H1 (cell line): ENCODE measurements around the gene EMID1. TPM values are rescaled to one million over a fixed set of nuclear protein-coding genes. Genes with fewer than 3 reads are reported as not detected.

Experiments used
- CTCF ChIA-PET: fragments of 300-600 bp; sonication (Branson Sonifier 250); formaldehyde crosslinking; loops from one replicate; lab custom pipeline; 2021; ENCODE audit not compliant: partially characterized antibody; lab: Charles Lee
- POLR2A ChIA-PET: fragments of 300-600 bp; sonication (Branson Sonifier 250); formaldehyde crosslinking; loops from one replicate; lab custom pipeline; 2021; ENCODE audit warnings: inconsistent platforms; ENCODE audit not compliant: partially characterized antibody; lab: Charles Lee
- DNase-seq, 2 experiments: peaks; one replicate each; pipeline versions ENCODE4 v3.0.0 to v3.0.0-alpha.2; 2010 to 2022; ENCODE audit warnings: low spot score in 2 of 2, low read depth in 1 of 2, mixed read lengths in 1 of 2
- FAIRE-seq: peaks from 2 replicates; lab custom pipeline; 2011; peaks lifted over from hg19 to GRCh38; lab: Jason Lieb, UNC
- H2AFZ ChIP-seq: 2 replicates; pipeline ENCODE4 v1.8.1; 2012; ENCODE audit warnings: low read length, inconsistent platforms
- H2AK5ac ChIP-seq: 2 replicates; pipeline ENCODE4 v1.6.1; 2013; ENCODE audit warnings: low read depth, low read length
- H2BK120ac ChIP-seq: replicated peaks from 2 replicates; pipeline ENCODE3; 2013; ENCODE audit warnings: low read depth, low read length, inconsistent platforms
- H2BK12ac ChIP-seq: 2 replicates; pipeline ENCODE4 v1.6.1; 2013; ENCODE audit warnings: low read depth, low read length
- H2BK15ac ChIP-seq: 2 replicates; pipeline ENCODE4 v1.6.1; 2013; ENCODE audit warnings: low read length
- H2BK20ac ChIP-seq: 2 replicates; pipeline ENCODE4 v1.6.1; 2013; ENCODE audit warnings: low read length
- H2BK5ac ChIP-seq: 2 replicates; pipeline ENCODE4 v1.6.1; 2013; ENCODE audit warnings: low read depth, low read length
- H3K14ac ChIP-seq: 2 replicates; pipeline ENCODE4 v1.6.1; 2013; ENCODE audit warnings: inconsistent platforms; ENCODE audit not compliant: insufficient read length
- H3K18ac ChIP-seq: 2 replicates; pipeline ENCODE4 v1.6.1; 2013; ENCODE audit warnings: low read length; ENCODE audit errors: extremely low read depth
- H3K23ac ChIP-seq: 2 replicates; pipeline ENCODE4 v1.6.1; 2013; ENCODE audit warnings: inconsistent platforms; ENCODE audit not compliant: insufficient read length
- H3K23me2 ChIP-seq: 2 replicates; pipeline ENCODE4 v1.6.1; 2013; ENCODE audit warnings: low read depth, low read length
- H3K27ac ChIP-seq: 2 replicates; pipeline ENCODE4 v1.6.1; 2011; ENCODE audit warnings: low read depth, low read length, inconsistent platforms
- H3K27me3 ChIP-seq, 4 experiments: replicated peaks in 1 of 4; 1 replicate in 1 of 4; 2 replicates in 3 of 4; pipeline versions ENCODE4 v1.6.1 to v1.8.1; 2011 to 2013; ENCODE audit warnings: low read length in 3 of 4, mild to moderate bottlenecking in 3 of 4, inconsistent platforms in 2 of 4, mixed read lengths in 2 of 4, moderate library complexity in 1 of 4; ENCODE audit not compliant: control insufficient read depth in 3 of 4, insufficient read depth in 3 of 4; ENCODE audit errors: extremely low read depth in 1 of 4
- H3K36me3 ChIP-seq, 4 experiments: 2 replicates each; pipeline versions ENCODE4 v1.6.1 to v1.8.1; 2011 to 2013; ENCODE audit warnings: mild to moderate bottlenecking in 4 of 4, low read length in 3 of 4, moderate library complexity in 2 of 4, control low read depth in 1 of 4, inconsistent platforms in 1 of 4; ENCODE audit not compliant: insufficient read depth in 4 of 4, control insufficient read depth in 2 of 4
- H3K4ac ChIP-seq: replicated peaks from 2 replicates; pipeline ENCODE3; 2013; ENCODE audit warnings: low read length, low read depth, mixed read lengths, inconsistent platforms; ENCODE audit not compliant: insufficient read length
- H3K4me1 ChIP-seq, 4 experiments: replicated peaks in 1 of 4; 1 replicate in 1 of 4; 2 replicates in 3 of 4; pipeline versions ENCODE4 v1.6.1 to v1.8.1; 2011 to 2013; ENCODE audit warnings: low read length in 3 of 4, inconsistent platforms in 2 of 4, mixed read lengths in 1 of 4; ENCODE audit not compliant: insufficient read depth in 4 of 4, control insufficient read depth in 3 of 4
- H3K4me2 ChIP-seq, 2 experiments: 2 replicates each; pipeline versions ENCODE4 v1.6.1 to v1.8.1; 2011 to 2013; ENCODE audit warnings: low read depth in 2 of 2, low read length in 2 of 2, control low read depth in 1 of 2, inconsistent platforms in 1 of 2, mild to moderate bottlenecking in 1 of 2; ENCODE audit not compliant: insufficient read depth in 1 of 2
- H3K4me3 ChIP-seq, 4 experiments: fragments of 200-600, 300-600 bp in 1 of 4; sonication (generic), shearing (Covaris generic), sonication (Bioruptor Twin) in 1 of 4; 2 replicates each; pipeline versions ENCODE4 v1.5.1 to v1.8.1; 2011 to 2016; ENCODE audit warnings: low read length in 4 of 4, low read depth in 3 of 4, control low read depth in 2 of 4, inconsistent platforms in 2 of 4, mild to moderate bottlenecking in 2 of 4, mixed read lengths in 1 of 4, moderate library complexity in 1 of 4; ENCODE audit not compliant: insufficient read depth in 2 of 4; ENCODE audit errors: extremely low read depth in 1 of 4
- H3K56ac ChIP-seq: replicated peaks from 2 replicates; pipeline ENCODE3; 2013; ENCODE audit warnings: low read depth, mild to moderate bottlenecking, mixed read lengths, low read length, inconsistent platforms; ENCODE audit not compliant: insufficient read length
- H3K79me1 ChIP-seq: 2 replicates; pipeline ENCODE4 v1.6.1; 2013; ENCODE audit warnings: low read depth, low read length, control low read depth
- H3K79me2 ChIP-seq, 2 experiments: 2 replicates each; pipeline versions ENCODE4 v1.6.1 to v1.8.1; 2012 to 2013; ENCODE audit warnings: low read length in 2 of 2, mild to moderate bottlenecking in 2 of 2, inconsistent platforms in 1 of 2; ENCODE audit not compliant: insufficient read depth in 2 of 2, control insufficient read depth in 1 of 2
- H3K9ac ChIP-seq, 4 experiments: replicated peaks in 1 of 4; 1 replicate in 1 of 4; 2 replicates in 3 of 4; pipeline versions ENCODE4 v1.6.1 to v1.8.1; 2011 to 2013; ENCODE audit warnings: low read depth in 3 of 4, low read length in 3 of 4, control low read depth in 2 of 4, mild to moderate bottlenecking in 2 of 4, moderate library complexity in 2 of 4, inconsistent platforms in 1 of 4; ENCODE audit errors: extremely low read depth in 1 of 4
- H3K9me3 ChIP-seq, 2 experiments: 2 replicates each; pipeline versions ENCODE4 v1.6.1 to v1.8.1; 2012 to 2013; ENCODE audit warnings: mild to moderate bottlenecking in 2 of 2, moderate library complexity in 2 of 2, control low read depth in 1 of 2, inconsistent platforms in 1 of 2, low read depth in 1 of 2, low read length in 1 of 2, mixed read lengths in 1 of 2; ENCODE audit not compliant: insufficient read depth in 2 of 2
- H4K20me1 ChIP-seq, 2 experiments: replicated peaks in 1 of 2; 2 replicates each; pipeline versions ENCODE3 to v1.8.1; 2011 to 2013; ENCODE audit warnings: inconsistent platforms in 2 of 2, low read length in 2 of 2, mild to moderate bottlenecking in 1 of 2; ENCODE audit not compliant: insufficient read depth in 2 of 2, control insufficient read depth in 1 of 2
- H4K5ac ChIP-seq: 2 replicates; pipeline ENCODE4 v1.6.1; 2013; ENCODE audit warnings: low read length, low read depth, mixed read lengths, inconsistent platforms; ENCODE audit not compliant: insufficient read length
- H4K8ac ChIP-seq: 2 replicates; pipeline ENCODE4 v1.8.0; 2013; ENCODE audit warnings: mild to moderate bottlenecking, moderate library complexity, low read length, inconsistent platforms; ENCODE audit not compliant: insufficient read depth; ENCODE audit errors: extremely low read depth
- H4K91ac ChIP-seq: replicated peaks from 2 replicates; pipeline ENCODE3; 2013; ENCODE audit warnings: low read length, mixed read lengths, inconsistent platforms; ENCODE audit not compliant: insufficient read length
- CHD1 ChIP-seq: IDR thresholded peaks from 2 replicates; pipeline ENCODE4 v1.6.1; 2012; ENCODE audit warnings: low read depth, low read length, improper control_type of control experiment
- CREB1 ChIP-seq: IDR thresholded peaks from 2 replicates; pipeline ENCODE4 v1.6.1; 2012; ENCODE audit warnings: inconsistent platforms
- EZH2 ChIP-seq: fragments of 200-600 bp; sonication (generic); IDR thresholded peaks from 2 replicates; pipeline ENCODE4 v1.7.1; 2012; ENCODE audit warnings: low read depth, mild to moderate bottlenecking, moderate library complexity, low read length, inconsistent platforms; ENCODE audit not compliant: severe bottlenecking
- KDM1A ChIP-seq: fragments of 200-600, 300-600 bp; sonication (generic); IDR thresholded peaks from 2 replicates; pipeline ENCODE4 v1.7.1; 2016; ENCODE audit warnings: mild to moderate bottlenecking, low read length, borderline replicate concordance
- MAFK ChIP-seq: IDR thresholded peaks from 2 replicates; pipeline ENCODE4 v1.6.1; 2012; ENCODE audit warnings: low read depth, mild to moderate bottlenecking, improper control_type of control experiment, low read length
- POLR2A ChIP-seq, 2 experiments: IDR thresholded peaks; 1 replicate in 1 of 2; 2 replicates in 1 of 2; pipeline ENCODE4 v1.6.1; 2011; ENCODE audit warnings: low read depth in 2 of 2, low read length in 2 of 2, mild to moderate bottlenecking in 2 of 2; ENCODE audit errors: control extremely low read depth in 1 of 2
- POLR2AphosphoS5 ChIP-seq: IDR thresholded peaks from 2 replicates; pipeline ENCODE4 v1.6.1; 2011; ENCODE audit warnings: low read depth, low read length
- RFX5 ChIP-seq: IDR thresholded peaks from 2 replicates; pipeline ENCODE4 v1.6.1; 2011; ENCODE audit warnings: low read depth, low read length, improper control_type of control experiment, borderline replicate concordance
- RXRA ChIP-seq: IDR thresholded peaks from 2 replicates; pipeline ENCODE4 v1.6.1; 2011; ENCODE audit warnings: low read depth, mild to moderate bottlenecking, low read length, moderate library complexity; ENCODE audit not compliant: insufficient read depth
- SP4 ChIP-seq: IDR thresholded peaks from 2 replicates; pipeline ENCODE4 v1.6.1; 2012; ENCODE audit warnings: low read length, inconsistent platforms
- TAF7 ChIP-seq: optimal IDR thresholded peaks from 2 replicates; pipeline ENCODE3; 2011; ENCODE audit warnings: low read depth, mild to moderate bottlenecking, inconsistent platforms, low read length, moderate library complexity, borderline replicate concordance
- whole genome bisulfite sequencing, 2 experiments: shearing (Covaris generic) in 1 of 2; methylation state at CpG; one replicate each; pipeline versions ENCODE4 v1.1.6 to v1.1.7; 2013 to 2015; ENCODE audit warnings: low lambda C conversion rate in 2 of 2, mixed read lengths in 2 of 2, inconsistent platforms in 1 of 2, low coverage in 1 of 2, missing lambda C conversion rate in 1 of 2; ENCODE audit not compliant: insufficient replicate concordance in 2 of 2, insufficient coverage in 1 of 2, insufficient read length in 1 of 2; ENCODE audit errors: extremely low coverage in 1 of 2, missing lambda C conversion rate in 1 of 2; 5-methylcytosine and 5-hydroxymethylcytosine counted together
- polyA plus RNA-seq, 7 experiments: library from polyadenylated mRNA; depleted of rRNA in 3 of 7; stranded (reverse) in 5 of 7; unstranded in 2 of 7; fragments of >200 nt in 5 of 7; fragments of 200-250 nt in 2 of 7; gene quantifications; 1 replicate in 5 of 7; 2 replicates in 1 of 7; 4 replicates in 1 of 7; pipeline versions ENCODE4 v1.2.1 to v1.2.3, GENCODE V29; 2011 to 2013; ENCODE audit warnings: missing spikeins in 2 of 7, mixed read lengths in 2 of 7
- total RNA-seq: library from RNA; stranded (reverse); fragmentation: NEBNext Ultra II Directional; extraction: Animal tissue kit (Norgen Biotek cat#: 25700); gene quantifications from 2 replicates; pipeline ENCODE4 v1.2.1, GENCODE V29; 2021
- TF ChIP-seq, protein P1 (sequence below), 3 experiments: IDR thresholded peaks; 1 replicate in 2 of 3; 2 replicates in 1 of 3; pipeline versions ENCODE4 v1.5.1 to v1.6.1; 2011; ENCODE audit warnings: low read length in 3 of 3, mild to moderate bottlenecking in 3 of 3, inconsistent platforms in 2 of 3, low read depth in 1 of 3, moderate library complexity in 1 of 3; ENCODE audit not compliant: insufficient read depth in 1 of 3; ENCODE audit errors: control extremely low read depth in 1 of 3

The EMID1 gene
- total and polyA plus RNA-seq, 2 of the 8 experiments (the other 6 are each of a cell fraction or from before 2014, with no cell fraction given): 3.9 to 7.4 TPM

DNA sequence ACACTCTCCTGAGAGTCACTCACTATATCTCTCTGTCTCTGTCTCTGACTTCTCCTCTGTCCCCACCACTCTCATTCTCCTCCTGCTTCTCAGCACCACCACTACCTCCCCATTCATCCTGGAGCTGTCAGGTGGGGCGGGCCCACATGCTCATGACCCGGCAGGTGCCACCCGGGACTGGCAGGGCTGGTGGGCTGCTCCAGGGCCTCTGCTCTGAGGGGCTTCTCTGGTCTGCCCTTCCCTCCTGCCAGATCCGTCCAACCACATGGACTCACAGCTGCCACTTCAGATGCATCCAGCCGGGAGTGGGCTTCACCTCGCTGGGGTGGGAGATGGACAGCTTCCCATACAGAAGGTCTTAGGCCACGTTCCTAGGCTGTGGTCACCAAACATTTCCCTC lies 4.8 kb upstream of the EMID1 start:
- Histone ChIP-seq H3K4me3 (no peak overlapping the region), H2AK5ac (no peak overlapping the region), H2AFZ (no peak overlapping the region), H3K79me1 (no peaks in the 10 kb centered on the region), H4K5ac (no peak overlapping the region), H3K36me3 (no peaks in the 10 kb centered on the region), H3K9ac (no peak overlapping the region), H3K14ac (no peak overlapping the region), H2BK15ac (no peak overlapping the region), H2BK120ac (no peak overlapping the region), H2BK20ac (no peak overlapping the region), H3K56ac (no peak overlapping the region), H3K23me2 (no peaks in the 10 kb centered on the region; the same call in 1 of the 2 replicates), H3K27me3 (peaks cover 0 to 12% (median 3%) of the 10 kb centered on the region in 4 experiments; a peak in 5 of 7 replicates), H3K18ac (no peak overlapping the region), H3K27ac (no peak overlapping the region), H3K4me2 (no peak overlapping the region), H2BK12ac (no peak overlapping the region), H3K4ac (no peak overlapping the region), H3K4me1 (peaks cover 0 to 9% (median 4%) of the 10 kb centered on the region in 4 experiments; a peak in 5 of 7 replicates), H4K8ac (no peak overlapping the region; the same call in 1 of the 2 replicates), H3K79me2 (no peaks in the 10 kb centered on the region), H2BK5ac (no peak overlapping the region), H4K20me1 (no peaks in the 10 kb centered on the region), H4K91ac (no peak overlapping the region), H3K23ac (no peak overlapping the region), H3K9me3 (no peaks in the 10 kb centered on the region)
- POLR2A ChIA-PET: interaction anchor here (1.1 kb wide), 1 partner anchor 56 kb away, joined by 3 read pairs; no protein-coding TSS in a partner anchor
- no peak for TF ChIP-seq KDM1A
- no peak for TF ChIP-seq TAF7
- TF ChIP-seq RXRA: no peak
- TF ChIP-seq CREB1: no peak
- no peak for TF ChIP-seq EZH2
- TF ChIP-seq, protein P1, sequence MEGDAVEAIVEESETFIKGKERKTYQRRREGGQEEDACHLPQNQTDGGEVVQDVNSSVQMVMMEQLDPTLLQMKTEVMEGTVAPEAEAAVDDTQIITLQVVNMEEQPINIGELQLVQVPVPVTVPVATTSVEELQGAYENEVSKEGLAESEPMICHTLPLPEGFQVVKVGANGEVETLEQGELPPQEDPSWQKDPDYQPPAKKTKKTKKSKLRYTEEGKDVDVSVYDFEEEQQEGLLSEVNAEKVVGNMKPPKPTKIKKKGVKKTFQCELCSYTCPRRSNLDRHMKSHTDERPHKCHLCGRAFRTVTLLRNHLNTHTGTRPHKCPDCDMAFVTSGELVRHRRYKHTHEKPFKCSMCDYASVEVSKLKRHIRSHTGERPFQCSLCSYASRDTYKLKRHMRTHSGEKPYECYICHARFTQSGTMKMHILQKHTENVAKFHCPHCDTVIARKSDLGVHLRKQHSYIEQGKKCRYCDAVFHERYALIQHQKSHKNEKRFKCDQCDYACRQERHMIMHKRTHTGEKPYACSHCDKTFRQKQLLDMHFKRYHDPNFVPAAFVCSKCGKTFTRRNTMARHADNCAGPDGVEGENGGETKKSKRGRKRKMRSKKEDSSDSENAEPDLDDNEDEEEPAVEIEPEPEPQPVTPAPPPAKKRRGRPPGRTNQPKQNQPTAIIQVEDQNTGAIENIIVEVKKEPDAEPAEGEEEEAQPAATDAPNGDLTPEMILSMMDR (IDR thresholded peaks at IDR 0.05; ENCODE audit: control extremely low read depth in 1 of 3, insufficient read depth in 1 of 3, low read depth in 1 of 3, low read length in 3 of 3): no peak
- no peak for TF ChIP-seq POLR2A (IDR thresholded peaks at IDR 0.05; ENCODE audit: control extremely low read depth in 1 of 2, low read depth in 2 of 2, low read length in 2 of 2)
- TF ChIP-seq POLR2AphosphoS5: no peak
- no peak for TF ChIP-seq RFX5
- no peak for TF ChIP-seq CHD1
- no peak for TF ChIP-seq MAFK
- TF ChIP-seq SP4: no peak
- no peak for DNase-seq
- 88% methylated on average over 7 of the region's 7 CpGs; no CpG with 5 or more reads in 1 of the 2 experiments for WGBS, 2 experiments
- CTCF ChIA-PET: interaction anchor here (1.6 to 6.7 kb wide), 4 partner anchors 19 to 55 kb away, joined by 4 to 84 read pairs (median 34); no protein-coding TSS in a partner anchor
- FAIRE-seq: no peak
